ENCODE data around the gene MACO1. TPM values are rescaled to one million over a fixed set of nuclear protein-coding genes. Genes with fewer than 3 reads are reported as not detected.

Gene MACO1
- total and polyA plus RNA-seq, 2 of the 13 experiments (the other 11 are each of a cell fraction or from before 2014, with no cell fraction given), result 9.7 to 17.0 TPM

- no peak for TF ChIP-seq TAF1 (CRISPR knock-in tag; IDR thresholded peaks at IDR 0.05)
- TF ChIP-seq POLR2AphosphoS2 (IDR thresholded peaks at IDR 0.05; ENCODE audit: low read depth, low read length), result no peak
- peak; percentile 9; the same call in 1 of the 2 replicates for TF ChIP-seq YEATS4 (CRISPR knock-in tag; IDR thresholded peaks at IDR 0.05; ENCODE audit: borderline replicate concordance)
- TF ChIP-seq FOXO4 (CRISPR knock-in tag; conservative IDR thresholded peaks at IDR 0.05), result no peak
- no peak for TF ChIP-seq GMEB1 (CRISPR knock-in tag; IDR thresholded peaks at IDR 0.05; ENCODE audit: borderline replicate concordance)
- TF ChIP-seq ZNF563 (CRISPR knock-in tag; IDR thresholded peaks at IDR 0.05), result 0 out of 2 replicates have a peak, but pooled peaks have one; percentile 2
- peak; percentile 81; the same call in 1 of the 2 replicates for TF ChIP-seq ADNP (CRISPR knock-in tag; IDR thresholded peaks at IDR 0.05)
- TF ChIP-seq ZNF275 (CRISPR knock-in tag; IDR thresholded peaks at IDR 0.05; ENCODE audit: borderline replicate concordance), result no peak
- no peak for TF ChIP-seq RFX1 (IDR thresholded peaks at IDR 0.05)
- TF ChIP-seq MTERF4 (CRISPR knock-in tag; IDR thresholded peaks at IDR 0.05), result 0 out of 2 replicates have a peak, but pooled peaks have one; percentile 3
- no peak for TF ChIP-seq MEF2D (CRISPR knock-in tag; IDR thresholded peaks at IDR 0.05)
- no peak for TF ChIP-seq CEBPZ (IDR thresholded peaks at IDR 0.05; ENCODE audit: low read length)
- TF ChIP-seq PITX1 (CRISPR knock-in tag; IDR thresholded peaks at IDR 0.05), result no peak
- TF ChIP-seq ZNF276 (CRISPR knock-in tag; IDR thresholded peaks at IDR 0.05; ENCODE audit: low read depth), result no peak
- TF ChIP-seq NR2F6 (IDR thresholded peaks at IDR 0.05), result no peak
- no peak for TF ChIP-seq NR2F6 (CRISPR knock-in tag; IDR thresholded peaks at IDR 0.05)
- peak; percentile 94 for TF ChIP-seq KDM1A (CRISPR knock-in tag; IDR thresholded peaks at IDR 0.05)
- no peak for TF ChIP-seq SIX1 (CRISPR knock-in tag; IDR thresholded peaks at IDR 0.05; ENCODE audit: borderline replicate concordance)
- peak; percentile 96; the same call in 1 of the 2 replicates for TF ChIP-seq CHD4 (IDR thresholded peaks at IDR 0.05; ENCODE audit: borderline replicate concordance, low read length)
- TF ChIP-seq HCFC1 (IDR thresholded peaks at IDR 0.05; ENCODE audit: low read depth, low read length), result no peak
- TF ChIP-seq REXO4 (CRISPR knock-in tag; IDR thresholded peaks at IDR 0.05; ENCODE audit: borderline replicate concordance), result no peak
Observed at GRCh38 chr1:25543005-25543424, 112.3 kb downstream of the MACO1 start (continued).

Measured in HepG2 (cell line).